Measurements from ENCODE around the gene STAT3.

- TF ChIP-seq TAF1 (IDR thresholded peaks at IDR 0.05; ENCODE audit: low read depth) (no peak), YY1 (IDR thresholded peaks at IDR 0.05; ENCODE audit: low read depth) (no peak), EP300 (IDR thresholded peaks at IDR 0.05; ENCODE audit: borderline replicate concordance) (no peak), MAX (IDR thresholded peaks at IDR 0.05) (no peak), REST (IDR thresholded peaks at IDR 0.05; ENCODE audit: low read depth) (no peak), USF1 (IDR thresholded peaks at IDR 0.05) (no peak), RAD21 (IDR thresholded peaks at IDR 0.05; ENCODE audit: low read depth) (no peak), TCF12 (IDR thresholded peaks at IDR 0.05; ENCODE audit: low read depth) (no peak)
These were observed 49.7 kb downstream of the STAT3 start for GRCh38 chr17:42338427-42338985.

Data from Ishikawa (cell line).